BLaER1 treated with 17β-estradiol and CSF1 and Interleukin-3, amounts not matched to agents 10 nM and 100 nM (cell line): ENCODE data around the gene TCF7L2.
A peak's percentile ranks its signal among the peaks of the same experiment; 100 is the strongest.

ENCODE experiments used
- H3K27ac ChIP-seq, 11 experiments: shearing (Covaris generic); formaldehyde crosslinking; 2 replicates each; pipeline ENCODE4 v1.8.1; 2022
- H3K27me3 ChIP-seq, 11 experiments: shearing (Covaris generic); formaldehyde crosslinking; 2 replicates each; pipeline ENCODE4 v1.8.1; 2022
- H3K36me3 ChIP-seq, 11 experiments: shearing (Covaris generic); formaldehyde crosslinking; 2 replicates each; pipeline ENCODE4 v1.8.1; 2022
- H3K4me1 ChIP-seq, 10 experiments: shearing (Covaris generic); formaldehyde crosslinking; 2 replicates each; pipeline ENCODE4 v1.8.1; 2022
- H3K4me2 ChIP-seq, 11 experiments: shearing (Covaris generic); formaldehyde crosslinking; 2 replicates each; pipeline ENCODE4 v1.8.1; 2022
- H3K4me3 ChIP-seq, 10 experiments: shearing (Covaris generic); formaldehyde crosslinking; 2 replicates each; pipeline ENCODE4 v1.8.1; 2022
- H3K9ac ChIP-seq, 11 experiments: shearing (Covaris generic); formaldehyde crosslinking; 2 replicates each; pipeline ENCODE4 v1.8.1; 2022
- H3K9me3 ChIP-seq, 11 experiments: shearing (Covaris generic); formaldehyde crosslinking; replicated peaks in 1 of 11; 2 replicates each; pipeline ENCODE4 v1.8.1; 2022
- H4K20me1 ChIP-seq, 11 experiments: shearing (Covaris generic); formaldehyde crosslinking; 2 replicates each; pipeline ENCODE4 v1.8.1; 2022
- Cebpa-rat ChIP-seq, 11 experiments: shearing (Covaris generic); IDR thresholded peaks; 2 replicates each; pipeline ENCODE4 v1.8.1; 2022

TCF7L2 gene

GRCh38 chr10:113028456-113029440 is 78.7 kb downstream of the TCF7L2 start:
- peaks cover 0 to 28% (median 12%) of the 10 kb centered on the region in 11 experiments; a peak in 10 of 22 replicates for H3K9me3 ChIP-seq
- H3K36me3 ChIP-seq: peaks cover 3 to 51% (median 30%) of the 10 kb centered on the region in 11 experiments; a peak in 17 of 22 replicates
- peak overlapping the region in 9 of 11 experiments; percentile 24 to 75 (median 60); a peak in 14 of 22 replicates for H3K9ac ChIP-seq
- H3K4me2 ChIP-seq: peak overlapping the region; percentile 76 to 98 (median 91)
- H3K27me3 ChIP-seq: no peaks in the 10 kb centered on the region
- TF ChIP-seq Cebpa-rat (IDR thresholded peaks at IDR 0.05): no peak
- peaks cover 0 to 100% (median 63%) of the 10 kb centered on the region in 11 experiments; a peak in 19 of 22 replicates for H4K20me1 ChIP-seq
- H3K27ac ChIP-seq: peak overlapping the region in 8 of 11 experiments; percentile 31 to 74 (median 64); a peak in 14 of 22 replicates
- H3K4me1 ChIP-seq: peaks cover 43 to 71% (median 49%) of the 10 kb centered on the region in 10 experiments
- H3K4me3 ChIP-seq: peak overlapping the region in 4 of 10 experiments; percentile 37 to 47 (median 44); a peak in 2 of 20 replicates

- Histone ChIP-seq H3K27ac (no peak overlapping the region), H3K9ac (no peak overlapping the region), H3K27me3 (no peaks in the 10 kb centered on the region), H4K20me1 (peaks cover 0 to 100% (median 60%) of the 10 kb centered on the region in 11 experiments; a peak in 19 of 22 replicates), H3K36me3 (peaks cover 3 to 55% (median 35%) of the 10 kb centered on the region in 11 experiments; a peak in 17 of 22 replicates), H3K9me3 (peaks cover 0 to 33% (median 12%) of the 10 kb centered on the region in 11 experiments; a peak in 10 of 22 replicates), H3K4me2 (no peak overlapping the region; a peak in 1 of 22 replicates), H3K4me1 (peaks cover 42 to 82% (median 57%) of the 10 kb centered on the region in 10 experiments), H3K4me3 (no peak overlapping the region)
- TF ChIP-seq Cebpa-rat (IDR thresholded peaks at IDR 0.05): no peak
Measured at GRCh38 chr10:113030453-113030852, 80.4 kb downstream of the TCF7L2 start.

GRCh38 chr10:113031147-113031546 is 81.1 kb downstream of the TCF7L2 start:
- Histone ChIP-seq H3K9ac (no peak overlapping the region), H3K36me3 (peaks cover 3 to 61% (median 40%) of the 10 kb centered on the region in 11 experiments; a peak in 19 of 22 replicates), H3K27ac (no peak overlapping the region), H3K4me2 (no peak overlapping the region), H3K27me3 (no peaks in the 10 kb centered on the region), H3K4me3 (no peak overlapping the region), H3K9me3 (peaks cover 0 to 33% (median 12%) of the 10 kb centered on the region in 11 experiments; a peak in 10 of 22 replicates), H3K4me1 (peaks cover 35 to 75% (median 51%) of the 10 kb centered on the region in 10 experiments), H4K20me1 (peaks cover 0 to 100% (median 60%) of the 10 kb centered on the region in 11 experiments; a peak in 18 of 22 replicates)
- TF ChIP-seq Cebpa-rat (IDR thresholded peaks at IDR 0.05): no peak

- no peak for TF ChIP-seq Cebpa-rat (IDR thresholded peaks at IDR 0.05)
- Histone ChIP-seq H3K36me3 (peaks cover 3 to 87% (median 56%) of the 10 kb centered on the region in 11 experiments; a peak in 19 of 22 replicates), H3K9me3 (peaks cover 0 to 33% (median 12%) of the 10 kb centered on the region in 11 experiments; a peak in 10 of 22 replicates), H3K9ac (no peak overlapping the region), H3K4me3 (no peak overlapping the region), H4K20me1 (peaks cover 0 to 100% (median 56%) of the 10 kb centered on the region in 11 experiments; a peak in 14 of 22 replicates), H3K27ac (no peak overlapping the region), H3K4me1 (peaks cover 16 to 47% (median 27%) of the 10 kb centered on the region in 10 experiments), H3K27me3 (no peaks in the 10 kb centered on the region), H3K4me2 (peak overlapping the region in 5 of 11 experiments; percentile 20 to 44 (median 39); a peak in 9 of 22 replicates)
Measured at GRCh38 chr10:113033991-113034390, 83.9 kb downstream of the TCF7L2 start.

- H3K27me3 ChIP-seq: no peaks in the 10 kb centered on the region
- no peak overlapping the region for H3K4me2 ChIP-seq
- no peak overlapping the region for H3K9ac ChIP-seq
- TF ChIP-seq Cebpa-rat (IDR thresholded peaks at IDR 0.05): no peak
- H3K36me3 ChIP-seq: peaks cover 10 to 80% (median 54%) of the 10 kb centered on the region in 11 experiments; a peak in 21 of 22 replicates
- H3K4me1 ChIP-seq: peaks cover 10 to 32% (median 20%) of the 10 kb centered on the region in 10 experiments; a peak in 18 of 20 replicates
- H3K4me3 ChIP-seq: no peak overlapping the region
- H3K27ac ChIP-seq: no peak overlapping the region
- H3K9me3 ChIP-seq: peaks cover 0 to 19% (median 9%) of the 10 kb centered on the region in 11 experiments; a peak in 7 of 22 replicates
- H4K20me1 ChIP-seq: peaks cover 0 to 96% (median 54%) of the 10 kb centered on the region in 11 experiments; a peak in 14 of 22 replicates
Measured at GRCh38 chr10:113035732-113036312, 85.8 kb downstream of the TCF7L2 start.

GRCh38 chr10:113036619-113037018 is 86.6 kb downstream of the TCF7L2 start:
- Histone ChIP-seq H3K4me3 (no peak overlapping the region), H4K20me1 (peaks cover 0 to 88% (median 53%) of the 10 kb centered on the region in 11 experiments; a peak in 14 of 22 replicates), H3K4me1 (peaks cover 10 to 30% (median 20%) of the 10 kb centered on the region in 10 experiments; a peak in 18 of 20 replicates), H3K4me2 (no peak overlapping the region), H3K9me3 (peaks cover 0 to 16% (median 6%) of the 10 kb centered on the region in 11 experiments; a peak in 4 of 22 replicates), H3K27ac (no peak overlapping the region), H3K27me3 (no peaks in the 10 kb centered on the region), H3K9ac (no peak overlapping the region), H3K36me3 (peaks cover 15 to 80% (median 56%) of the 10 kb centered on the region in 11 experiments; a peak in 21 of 22 replicates)
- no peak for TF ChIP-seq Cebpa-rat (IDR thresholded peaks at IDR 0.05)

- Histone ChIP-seq H3K27me3 (no peaks in the 10 kb centered on the region), H3K27ac (no peak overlapping the region), H3K9ac (no peak overlapping the region), H3K4me2 (no peak overlapping the region), H3K4me1 (peaks cover 10 to 30% (median 20%) of the 10 kb centered on the region in 10 experiments; a peak in 19 of 20 replicates), H3K36me3 (peaks cover 21 to 80% (median 58%) of the 10 kb centered on the region in 11 experiments; a peak in 21 of 22 replicates), H3K4me3 (no peak overlapping the region), H3K9me3 (peaks cover 0 to 18% (median 2%) of the 10 kb centered on the region in 11 experiments; a peak in 5 of 22 replicates), H4K20me1 (peaks cover 0 to 82% (median 48%) of the 10 kb centered on the region in 11 experiments; a peak in 14 of 22 replicates)
- no peak for TF ChIP-seq Cebpa-rat (IDR thresholded peaks at IDR 0.05)
Measured at GRCh38 chr10:113037218-113037617, 87.2 kb downstream of the TCF7L2 start.

GRCh38 chr10:113038183-113038582 is 88.1 kb downstream of the TCF7L2 start:
- no peak overlapping the region for H3K27ac ChIP-seq
- H3K9me3 ChIP-seq: peaks cover 0 to 11% (median 4%) of the 10 kb centered on the region in 11 experiments; a peak in 4 of 22 replicates
- H3K4me1 ChIP-seq: peaks cover 10 to 31% (median 20%) of the 10 kb centered on the region in 10 experiments; a peak in 19 of 20 replicates
- H3K27me3 ChIP-seq: no peaks in the 10 kb centered on the region
- H3K4me3 ChIP-seq: no peak overlapping the region
- peak overlapping the region in 5 of 11 experiments; percentile 4 to 15 (median 8); a peak in 3 of 22 replicates for H3K4me2 ChIP-seq
- H3K9ac ChIP-seq: no peak overlapping the region
- H3K36me3 ChIP-seq: peaks cover 29 to 84% (median 64%) of the 10 kb centered on the region in 11 experiments; a peak in 21 of 22 replicates
- peaks cover 0 to 72% (median 48%) of the 10 kb centered on the region in 11 experiments; a peak in 14 of 22 replicates for H4K20me1 ChIP-seq
- no peak for TF ChIP-seq Cebpa-rat (IDR thresholded peaks at IDR 0.05)
